SK-N-SH (cell line): ENCODE measurements around the gene GPR17. TPM values are rescaled to one million over a fixed set of nuclear protein-coding genes. Genes with fewer than 3 reads are reported as not detected.

Experiments used
- CTCF ChIA-PET: fragments of 300-600, 350-600 bp; formaldehyde crosslinking; extraction: SDS; loops from one replicate; lab custom pipeline; 2021; lab: Yijun Ruan, JAX
- POLR2A ChIA-PET: fragments of 350-600 bp; sonication (Branson Sonifier 250); formaldehyde crosslinking; extraction: SDS; loops from one replicate; lab custom pipeline; 2020; ENCODE audit warnings: antibody characterized with exemption, inconsistent platforms; lab: Yijun Ruan, JAX
- DNase-seq: peaks from one replicate; pipeline ENCODE4 v3.0.0; 2012
- H2AFZ ChIP-seq: fragments of 200-600 bp; sonication (generic); 2 replicates; pipeline ENCODE4 v1.8.1; 2016; ENCODE audit warnings: antibody characterized with exemption, mild to moderate bottlenecking, low read depth
- H3F3A ChIP-seq: fragments of 200-600 bp; sonication (generic); replicated peaks from 2 replicates; pipeline ENCODE3; 2016; ENCODE audit warnings: antibody characterized with exemption, mild to moderate bottlenecking; ENCODE audit not compliant: insufficient read depth
- H3K27ac ChIP-seq, 2 experiments: fragments of 200-500 bp in 1 of 2; fragments of 200-600 bp in 1 of 2; sonication (Bioruptor generic) in 1 of 2; sonication (generic), shearing (Covaris generic) in 1 of 2; 2 replicates each; pipeline versions ENCODE4 v1.5.1 to v1.6.1; 2014 to 2016; ENCODE audit warnings: low read depth in 2 of 2, inconsistent platforms in 1 of 2, low read length in 1 of 2, mild to moderate bottlenecking in 1 of 2, mixed read lengths in 1 of 2
- H3K27me3 ChIP-seq: fragments of 200-600 bp; sonication (generic), shearing (Covaris generic); 2 replicates; pipeline ENCODE4 v1.6.1; 2016; ENCODE audit warnings: mixed run types; ENCODE audit not compliant: insufficient read depth
- H3K36me3 ChIP-seq, 2 experiments: fragments of 200-500 bp in 1 of 2; fragments of 200-600 bp in 1 of 2; sonication (Bioruptor generic) in 1 of 2; sonication (generic) in 1 of 2; replicated peaks in 1 of 2; 2 replicates each; pipeline versions ENCODE3 to v1.5.1; 2014 to 2016; ENCODE audit warnings: low read length in 1 of 2, mild to moderate bottlenecking in 1 of 2; ENCODE audit not compliant: insufficient read depth in 2 of 2, control insufficient read depth in 1 of 2
- H3K4me1 ChIP-seq, 2 experiments: fragments of 200-500 bp in 1 of 2; fragments of 200-600 bp in 1 of 2; sonication (Bioruptor generic) in 1 of 2; sonication (generic), shearing (Covaris generic) in 1 of 2; 2 replicates each; pipeline versions ENCODE4 v1.5.1 to v1.6.1; 2014 to 2016; ENCODE audit warnings: low read depth in 1 of 2, low read length in 1 of 2, mixed run types in 1 of 2; ENCODE audit not compliant: insufficient read depth in 2 of 2, control insufficient read depth in 1 of 2
- H3K4me2 ChIP-seq: fragments of 200-600 bp; sonication (generic), shearing (Covaris generic); 2 replicates; pipeline ENCODE4 v1.6.1; 2017; ENCODE audit warnings: mixed run types
- H3K4me3 ChIP-seq, 2 experiments: fragments of 200-500 bp in 1 of 2; fragments of 200-600 bp in 1 of 2; sonication (Bioruptor generic) in 1 of 2; sonication (generic), shearing (Covaris generic) in 1 of 2; 2 replicates each; pipeline versions ENCODE4 v1.5.1 to v1.8.1; 2014 to 2016; ENCODE audit warnings: low read depth in 2 of 2, inconsistent platforms in 1 of 2, low read length in 1 of 2, mild to moderate bottlenecking in 1 of 2, mixed read lengths in 1 of 2, moderate library complexity in 1 of 2
- H3K79me2 ChIP-seq: fragments of 200-600 bp; sonication (generic); 2 replicates; pipeline ENCODE4 v1.8.1; 2017; ENCODE audit warnings: mild to moderate bottlenecking; ENCODE audit not compliant: insufficient read depth
- H3K9ac ChIP-seq: fragments of 200-600 bp; sonication (generic); 2 replicates; pipeline ENCODE4 v1.6.1; 2017; ENCODE audit warnings: mixed run types
- H3K9me2 ChIP-seq: fragments of 200-600 bp; sonication (generic); 2 replicates; pipeline ENCODE4 v1.6.1; 2017; ENCODE audit warnings: mixed run types
- H3K9me3 ChIP-seq: fragments of 200-600 bp; sonication (generic); 2 replicates; pipeline ENCODE4 v1.6.1; 2017; ENCODE audit warnings: mixed run types, mild to moderate bottlenecking, moderate library complexity
- H4K20me1 ChIP-seq: fragments of 200-600 bp; sonication (generic); 2 replicates; pipeline ENCODE4 v1.6.1; 2017; ENCODE audit warnings: mild to moderate bottlenecking, mixed run types; ENCODE audit not compliant: insufficient read depth
- CHD2 ChIP-seq: fragments of 150-350 bp; IDR thresholded peaks from 2 replicates; pipeline ENCODE4 v1.6.1; 2018; ENCODE audit warnings: low read length; ENCODE audit not compliant: partially characterized antibody
- FOSL2 ChIP-seq: IDR thresholded peaks from 2 replicates; pipeline ENCODE4 v1.4.0; 2012; ENCODE audit warnings: low read depth, mild to moderate bottlenecking, moderate library complexity, borderline replicate concordance
- GABPA ChIP-seq: IDR thresholded peaks from 2 replicates; pipeline ENCODE4 v1.4.0; 2012; ENCODE audit warnings: low read depth, mild to moderate bottlenecking
- IRF3 ChIP-seq: fragments of 150-350 bp; IDR thresholded peaks from 2 replicates; pipeline ENCODE4 v1.6.1; 2016; ENCODE audit warnings: mild to moderate bottlenecking, low read depth, low read length
- JUND ChIP-seq: IDR thresholded peaks from 2 replicates; pipeline ENCODE4 v1.4.0; 2012
- MEF2A ChIP-seq: IDR thresholded peaks from 2 replicates; pipeline ENCODE4 v1.4.0; 2012; ENCODE audit warnings: low read depth, borderline replicate concordance
- RCOR1 ChIP-seq: fragments of 150-350 bp; IDR thresholded peaks from 2 replicates; pipeline ENCODE4 v1.6.1; 2017; ENCODE audit warnings: antibody characterized with exemption, low read length
- REST ChIP-seq: IDR thresholded peaks from 2 replicates; pipeline ENCODE4 v1.6.1; 2012; ENCODE audit warnings: mild to moderate bottlenecking, low read depth, low read length, moderate library complexity
- RFX5 ChIP-seq: IDR thresholded peaks from 2 replicates; pipeline ENCODE4 v1.6.1; 2012; ENCODE audit warnings: mild to moderate bottlenecking, improper control_type of control experiment, low read length
- SMC3 ChIP-seq: IDR thresholded peaks from 2 replicates; pipeline ENCODE4 v1.6.1; 2012; ENCODE audit warnings: low read depth, low read length, improper control_type of control experiment
- TAF1 ChIP-seq: IDR thresholded peaks from 2 replicates; pipeline ENCODE4 v1.6.1; 2012; ENCODE audit warnings: low read depth, mild to moderate bottlenecking, low read length, moderate library complexity, borderline replicate concordance
- USF1 ChIP-seq: IDR thresholded peaks from 2 replicates; pipeline ENCODE4 v1.4.0; 2012; ENCODE audit warnings: low read depth, borderline replicate concordance
- YY1 ChIP-seq: IDR thresholded peaks from 2 replicates; pipeline ENCODE4 v1.4.0; 2012; ENCODE audit warnings: low read depth, mild to moderate bottlenecking
- ZBTB33 ChIP-seq: IDR thresholded peaks from 2 replicates; pipeline ENCODE4 v1.4.0; 2012; ENCODE audit warnings: low read depth, borderline replicate concordance
- WGBS: methylation state at CpG from one replicate; pipeline ENCODE4 v1.1.6; 2017; ENCODE audit warnings: low lambda C conversion rate; 5-methylcytosine and 5-hydroxymethylcytosine counted together
- polyA plus RNA-seq, 3 experiments: library from polyadenylated mRNA; depleted of rRNA; stranded (reverse); fragments of >200 nt; gene quantifications; 2 replicates each; pipeline ENCODE4 v1.2.3, GENCODE V29; 2012
- TF ChIP-seq, protein P1 (sequence below): fragments of 200-600 bp; sonication (generic); IDR thresholded peaks from 2 replicates; pipeline ENCODE4 v1.6.1; 2017; ENCODE audit warnings: antibody characterized with exemption, mild to moderate bottlenecking, moderate library complexity

GPR17 gene
- polyA plus RNA-seq, 1 of the 3 experiments (the other 2 are of a cell fraction) = 0.03 TPM

- H3K27ac ChIP-seq = no peak overlapping the region
- H4K20me1 ChIP-seq = no peaks in the 10 kb centered on the region
- H2AFZ ChIP-seq = no peak overlapping the region
- no peaks in the 10 kb centered on the region for H3K27me3 ChIP-seq
- H3K9ac ChIP-seq = no peak overlapping the region
- POLR2A ChIA-PET = no interaction called here
- no peak for DNase-seq
- H3K79me2 ChIP-seq = no peaks in the 10 kb centered on the region
- H3K9me2 ChIP-seq = no peaks in the 10 kb centered on the region
- H3K4me1 ChIP-seq = no peaks in the 10 kb centered on the region; a peak in 1 of 4 replicates
- H3F3A ChIP-seq = no peaks in the 10 kb centered on the region
- no peak for TF ChIP-seq IRF3
- TF ChIP-seq REST = no peak
- TF ChIP-seq, protein P1, sequence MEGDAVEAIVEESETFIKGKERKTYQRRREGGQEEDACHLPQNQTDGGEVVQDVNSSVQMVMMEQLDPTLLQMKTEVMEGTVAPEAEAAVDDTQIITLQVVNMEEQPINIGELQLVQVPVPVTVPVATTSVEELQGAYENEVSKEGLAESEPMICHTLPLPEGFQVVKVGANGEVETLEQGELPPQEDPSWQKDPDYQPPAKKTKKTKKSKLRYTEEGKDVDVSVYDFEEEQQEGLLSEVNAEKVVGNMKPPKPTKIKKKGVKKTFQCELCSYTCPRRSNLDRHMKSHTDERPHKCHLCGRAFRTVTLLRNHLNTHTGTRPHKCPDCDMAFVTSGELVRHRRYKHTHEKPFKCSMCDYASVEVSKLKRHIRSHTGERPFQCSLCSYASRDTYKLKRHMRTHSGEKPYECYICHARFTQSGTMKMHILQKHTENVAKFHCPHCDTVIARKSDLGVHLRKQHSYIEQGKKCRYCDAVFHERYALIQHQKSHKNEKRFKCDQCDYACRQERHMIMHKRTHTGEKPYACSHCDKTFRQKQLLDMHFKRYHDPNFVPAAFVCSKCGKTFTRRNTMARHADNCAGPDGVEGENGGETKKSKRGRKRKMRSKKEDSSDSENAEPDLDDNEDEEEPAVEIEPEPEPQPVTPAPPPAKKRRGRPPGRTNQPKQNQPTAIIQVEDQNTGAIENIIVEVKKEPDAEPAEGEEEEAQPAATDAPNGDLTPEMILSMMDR = no peak
- TF ChIP-seq ZBTB33 = no peak
- no peak for TF ChIP-seq TAF1
- no peak for TF ChIP-seq GABPA
- TF ChIP-seq RCOR1 = no peak
- TF ChIP-seq YY1 = no peak
- TF ChIP-seq CHD2 = no peak
- TF ChIP-seq RFX5 = no peak
- TF ChIP-seq MEF2A = no peak
- no peak for TF ChIP-seq SMC3
- no peak for TF ChIP-seq USF1
- no peak for TF ChIP-seq FOSL2
- TF ChIP-seq JUND = no peak
- no peak overlapping the region for H3K4me3 ChIP-seq
- no peaks in the 10 kb centered on the region for H3K36me3 ChIP-seq
- CTCF ChIA-PET = interaction anchor here (1.4 to 2.6 kb wide), 2 partner anchors 20 to 39 kb away, joined by 4 to 13 read pairs; no protein-coding TSS in a partner anchor
- no peaks in the 10 kb centered on the region; the same call in 1 of the 2 replicates for H3K9me3 ChIP-seq
- H3K4me2 ChIP-seq = no peak overlapping the region
- 47% methylated on average over 9 of the region's 11 CpGs for WGBS
These were observed 34.7 kb upstream of the GPR17 start for GRCh38 chr2:127611076-127611925.
